Esophagus squamous epithelium (tissue), 5 donors: ENCODE results near the gene SLC47A2. TPM values are rescaled to one million over a fixed set of nuclear protein-coding genes. Genes with fewer than 3 reads are reported as not detected.

Experiments used
- DNase-seq: peaks from one replicate; lab custom pipeline; 2025; lab: John Stamatoyannopoulos, UW
- H3K27ac ChIP-seq, 4 donors: fragments of 200-600 bp; sonication (generic); one replicate each; pipeline ENCODE4 v1.5.1; 2016 to 2019; ENCODE audit warnings: mild to moderate bottlenecking in 1 of 4
- H3K27me3 ChIP-seq, 4 donors: fragments of 200-600 bp; sonication (generic); 1 replicate in 3 of 4; 2 replicates in 1 of 4; pipeline versions ENCODE4 v1.5.1 to v1.6.0; 2017 to 2021; ENCODE audit warnings: antibody characterized with exemption in 1 of 4
- H3K36me3 ChIP-seq, 3 donors: fragments of 200-600 bp; sonication (generic); one replicate each; pipeline ENCODE4 v1.5.1; 2016 to 2019
- H3K4me1 ChIP-seq, 3 donors: fragments of 200-600 bp; sonication (generic); one replicate each; pipeline ENCODE4 v1.5.1; 2017 to 2019
- H3K4me3 ChIP-seq, 4 donors: fragments of 200-600 bp; sonication (generic); 1 replicate in 3 of 4; 2 replicates in 1 of 4; pipeline ENCODE4 v1.5.1; 2016 to 2019; ENCODE audit warnings: mild to moderate bottlenecking in 2 of 4, moderate library complexity in 1 of 4
- H3K9me3 ChIP-seq, 3 donors: fragments of 200-600 bp; sonication (generic); one replicate each; pipeline ENCODE4 v1.5.1; 2016 to 2019
- POLR2A ChIP-seq, 4 donors: fragments of 450-650 bp; IDR thresholded peaks; one replicate each; pipeline ENCODE4 v1.6.1; 2017; ENCODE audit warnings: antibody characterized with exemption in 4 of 4, mild to moderate bottlenecking in 4 of 4, moderate library complexity in 3 of 4
- WGBS, 2 donors: methylation state at CpG; one replicate each; pipeline ENCODE4 v1.1.5; 2018; 5-methylcytosine and 5-hydroxymethylcytosine counted together
- intact Hi-C: fragments of 100-400 bp; cut with DNase I; formaldehyde crosslinking; loops from one replicate; pipeline ENCODE4 v1.15.0; 2022
- total RNA-seq, 4 donors: library from RNA; depleted of rRNA; stranded (reverse); fragments of >200 nt; gene quantifications; one replicate each; pipeline ENCODE4 v1.1.0, GENCODE V29; 2016
- TF ChIP-seq, protein P1 (sequence below), 6 experiments: fragments of 450-650 bp in 4 of 6; fragments of 200-600 bp in 2 of 6; sonication (generic) in 2 of 6; IDR thresholded peaks; one replicate each; pipeline ENCODE4 v1.5.1; 2016 to 2019; ENCODE audit warnings: antibody characterized with exemption in 6 of 6, mild to moderate bottlenecking in 4 of 6, moderate library complexity in 4 of 6
- donor health status: DM: yes; HTN: yes; CAD: no.

Gene SLC47A2
- total RNA-seq, 4 donors from 2014 or later, result 0.56 to 2.2 (median 0.76) TPM; not detected in 1

GRCh38 chr17:19706791-19707727 lies 9.3 kb downstream of the SLC47A2 start:
- Histone ChIP-seq H3K9me3 (no peaks in the 10 kb centered on the region), H3K4me3 (peak overlapping the region in 1 of 4 donors; percentile 9), H3K27me3 (no peaks in the 10 kb centered on the region), H3K27ac (peak overlapping the region; percentile 57 to 90 (median 77)), H3K4me1 (peaks cover 14 to 40% (median 16%) of the 10 kb centered on the region in 3 donors), H3K36me3 (no peaks in the 10 kb centered on the region)
- TF ChIP-seq, protein P1, sequence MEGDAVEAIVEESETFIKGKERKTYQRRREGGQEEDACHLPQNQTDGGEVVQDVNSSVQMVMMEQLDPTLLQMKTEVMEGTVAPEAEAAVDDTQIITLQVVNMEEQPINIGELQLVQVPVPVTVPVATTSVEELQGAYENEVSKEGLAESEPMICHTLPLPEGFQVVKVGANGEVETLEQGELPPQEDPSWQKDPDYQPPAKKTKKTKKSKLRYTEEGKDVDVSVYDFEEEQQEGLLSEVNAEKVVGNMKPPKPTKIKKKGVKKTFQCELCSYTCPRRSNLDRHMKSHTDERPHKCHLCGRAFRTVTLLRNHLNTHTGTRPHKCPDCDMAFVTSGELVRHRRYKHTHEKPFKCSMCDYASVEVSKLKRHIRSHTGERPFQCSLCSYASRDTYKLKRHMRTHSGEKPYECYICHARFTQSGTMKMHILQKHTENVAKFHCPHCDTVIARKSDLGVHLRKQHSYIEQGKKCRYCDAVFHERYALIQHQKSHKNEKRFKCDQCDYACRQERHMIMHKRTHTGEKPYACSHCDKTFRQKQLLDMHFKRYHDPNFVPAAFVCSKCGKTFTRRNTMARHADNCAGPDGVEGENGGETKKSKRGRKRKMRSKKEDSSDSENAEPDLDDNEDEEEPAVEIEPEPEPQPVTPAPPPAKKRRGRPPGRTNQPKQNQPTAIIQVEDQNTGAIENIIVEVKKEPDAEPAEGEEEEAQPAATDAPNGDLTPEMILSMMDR (IDR thresholded peaks at IDR 0.05), result no peak
- TF ChIP-seq POLR2A (IDR thresholded peaks at IDR 0.05), result no peak
- intact Hi-C loops, result no loop called here
- WGBS, 2 donors, result 60 to 68% methylated on average over 2 to 6 of the region's 12 CpGs
- DNase-seq, result no peak

DNA sequence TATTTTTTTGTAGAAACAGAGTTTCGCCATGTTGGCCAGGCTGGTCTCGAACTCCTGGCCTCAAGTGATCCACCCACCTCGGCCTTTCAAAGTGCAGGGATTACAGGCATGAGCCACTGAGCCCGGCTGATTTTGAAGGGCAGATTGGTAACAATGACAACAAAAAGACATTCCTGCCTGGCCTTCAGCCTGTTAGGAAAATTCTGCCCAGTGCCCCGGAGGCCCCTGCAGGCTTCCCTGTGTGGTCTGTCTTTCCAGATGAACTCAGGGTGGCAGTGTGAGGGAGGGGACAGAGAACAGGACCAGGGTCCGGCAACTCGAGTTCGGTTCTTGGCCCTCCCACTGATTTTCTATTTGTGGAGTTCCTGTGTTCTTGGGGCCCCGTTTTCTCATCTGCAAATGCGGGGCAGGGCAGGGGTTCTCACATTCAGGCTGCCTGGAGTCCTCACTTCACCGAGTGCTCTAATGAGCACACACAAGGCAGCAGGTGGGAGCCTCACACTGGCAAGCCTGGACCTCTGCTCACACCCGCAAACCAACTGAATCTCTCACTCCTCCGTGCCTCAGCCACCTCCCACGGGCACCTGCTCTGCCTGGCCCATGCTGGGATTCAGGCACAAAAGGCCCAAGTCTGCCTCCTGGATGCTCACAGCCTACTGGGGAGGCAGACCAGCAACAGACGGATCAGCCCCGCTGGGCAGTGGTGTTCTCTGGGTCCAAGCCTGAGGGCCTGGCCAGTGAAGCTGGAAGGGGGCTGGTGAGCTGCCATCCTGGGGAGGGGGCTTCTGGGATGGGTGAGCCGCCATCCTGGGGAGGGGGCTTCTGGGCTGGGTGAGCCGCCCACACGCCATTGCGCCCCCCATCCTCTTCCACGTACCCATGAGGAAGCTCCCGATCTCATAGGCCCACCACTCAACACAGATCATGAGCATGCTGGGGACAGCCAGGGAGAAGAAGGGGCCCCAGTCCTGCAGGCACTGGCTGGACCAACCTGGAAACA lies 10.3 kb downstream of the SLC47A2 start:
- H3K9me3 ChIP-seq, result no peaks in the 10 kb centered on the region
- no peaks in the 10 kb centered on the region for H3K36me3 ChIP-seq
- TF ChIP-seq POLR2A (IDR thresholded peaks at IDR 0.05), result no peak
- DNase-seq, result no peak
- peaks cover 14 to 40% (median 16%) of the 10 kb centered on the region in 3 donors for H3K4me1 ChIP-seq
- WGBS, 2 donors, result 52 to 71% methylated on average over 5 to 10 of the region's 22 CpGs
- H3K27me3 ChIP-seq, result no peaks in the 10 kb centered on the region
- no peak overlapping the region for H3K4me3 ChIP-seq
- peak overlapping the region; percentile 52 to 90 (median 68) for H3K27ac ChIP-seq
- intact Hi-C loops, result no loop called here

DNA sequence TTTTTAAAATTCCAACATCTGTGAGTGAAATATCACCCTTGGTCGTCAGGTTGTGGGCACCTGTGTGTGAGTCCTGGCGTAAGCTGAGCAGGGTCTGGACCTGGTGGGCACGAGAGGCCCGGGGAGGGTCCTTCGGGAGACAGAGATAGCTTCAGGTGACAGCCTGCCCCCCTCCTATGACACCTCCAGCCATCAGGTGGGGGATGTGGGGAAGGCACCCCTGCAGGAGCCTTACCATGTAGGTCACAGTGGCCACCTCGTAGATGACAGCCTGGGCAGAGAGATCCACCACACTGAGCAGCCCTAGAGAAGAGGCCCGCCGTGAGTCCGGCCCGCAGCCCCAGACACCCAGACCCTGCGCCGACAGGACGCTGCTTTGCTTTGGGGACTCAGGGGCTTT lies 11.2 kb downstream of the SLC47A2 start:
- intact Hi-C loops, result no loop called here
- Histone ChIP-seq H3K4me1 (peaks cover 14 to 40% (median 16%) of the 10 kb centered on the region in 3 donors), H3K36me3 (no peaks in the 10 kb centered on the region), H3K4me3 (no peak overlapping the region), H3K27me3 (no peaks in the 10 kb centered on the region), H3K9me3 (no peaks in the 10 kb centered on the region), H3K27ac (no peak overlapping the region)
- WGBS, 2 donors, result 70 to 93% methylated on average over 5 to 8 of the region's 13 CpGs
- TF ChIP-seq POLR2A (IDR thresholded peaks at IDR 0.05), result no peak
- DNase-seq, result no peak

GRCh38 chr17:19703828-19704613 lies 12.4 kb downstream of the SLC47A2 start:
- WGBS, 2 donors, result 89 to 100% methylated on average over 7 to 14 of the region's 17 CpGs

GRCh38 chr17:19703106-19703827 lies 13.1 kb downstream of the SLC47A2 start:
- intact Hi-C loops, result no loop called here

More at GRCh38 chr17:19703828-19704613, 12.4 kb downstream of the SLC47A2 start:
- Histone ChIP-seq H3K4me3 (no peak overlapping the region), H3K4me1 (peaks cover 14 to 38% (median 16%) of the 10 kb centered on the region in 3 donors), H3K9me3 (no peaks in the 10 kb centered on the region), H3K27ac (no peak overlapping the region), H3K27me3 (no peaks in the 10 kb centered on the region), H3K36me3 (no peaks in the 10 kb centered on the region)
- TF ChIP-seq, protein P1 (IDR thresholded peaks at IDR 0.05), result no peak
- no peak for TF ChIP-seq POLR2A (IDR thresholded peaks at IDR 0.05)
- intact Hi-C loops, result no loop called here
- no peak for DNase-seq

More at GRCh38 chr17:19703106-19703827, 13.1 kb downstream of the SLC47A2 start:
- Histone ChIP-seq H3K4me1 (peaks cover 14 to 30% (median 16%) of the 10 kb centered on the region in 3 donors), H3K27ac (no peak overlapping the region), H3K36me3 (no peaks in the 10 kb centered on the region), H3K27me3 (no peaks in the 10 kb centered on the region), H3K9me3 (no peaks in the 10 kb centered on the region), H3K4me3 (no peak overlapping the region)
- TF ChIP-seq, protein P1 (IDR thresholded peaks at IDR 0.05), result no peak
- TF ChIP-seq POLR2A (IDR thresholded peaks at IDR 0.05), result no peak
- DNase-seq, result no peak
- WGBS, 2 donors, result 78 to 84% methylated on average over 3 to 7 of the region's 10 CpGs
